Small intestine (tissue), 16 donors: ENCODE results near the gene LCE3D. TPM values are rescaled to one million over a fixed set of nuclear protein-coding genes. Genes with fewer than 3 reads are reported as not detected.

ENCODE experiments used
- DNase-seq, 2 donors: peaks; one replicate each; pipeline versions ENCODE4 v3.0.0 to v3.0.0-alpha.2; 2013
- FAIRE-seq: peaks from 2 replicates; lab custom pipeline; 2012; peaks lifted over from hg19 to GRCh38; lab: Jason Lieb, UNC
- H3K27ac ChIP-seq, 3 donors: one replicate each; pipeline ENCODE4 v1.5.1; 2013; ENCODE audit warnings: low read length in 2 of 3, mild to moderate bottlenecking in 2 of 3, control low read depth in 1 of 3, inconsistent platforms in 1 of 3, low read depth in 1 of 3, moderate library complexity in 1 of 3
- H3K27me3 ChIP-seq, 3 donors: one replicate each; pipeline ENCODE4 v1.6.1; 2013; ENCODE audit warnings: low read length in 3 of 3, inconsistent platforms in 1 of 3; ENCODE audit not compliant: control insufficient read depth in 3 of 3, insufficient read depth in 3 of 3
- H3K36me3 ChIP-seq, 3 donors: one replicate each; pipeline ENCODE4 v1.6.1; 2013; ENCODE audit warnings: low read length in 3 of 3, inconsistent platforms in 1 of 3, low read depth in 1 of 3, mild to moderate bottlenecking in 1 of 3, moderate library complexity in 1 of 3; ENCODE audit not compliant: control insufficient read depth in 3 of 3, insufficient read depth in 2 of 3
- H3K4me1 ChIP-seq, 3 donors: one replicate each; pipeline ENCODE4 v1.6.1; 2013; ENCODE audit warnings: low read length in 2 of 3, inconsistent platforms in 1 of 3, low read depth in 1 of 3, mild to moderate bottlenecking in 1 of 3, moderate library complexity in 1 of 3; ENCODE audit not compliant: control insufficient read depth in 3 of 3, insufficient read depth in 2 of 3
- H3K4me3 ChIP-seq, 3 donors: one replicate each; pipeline ENCODE4 v1.5.1; 2013; ENCODE audit warnings: low read length in 3 of 3, control low read depth in 1 of 3, inconsistent platforms in 1 of 3, low read depth in 1 of 3, mild to moderate bottlenecking in 1 of 3, moderate library complexity in 1 of 3
- H3K9me3 ChIP-seq, 2 donors: one replicate each; pipeline ENCODE4 v1.6.1; 2013; ENCODE audit warnings: low read depth in 1 of 2, low read length in 1 of 2; ENCODE audit not compliant: control insufficient read depth in 2 of 2, insufficient read depth in 1 of 2
- WGBS, 3 donors: extraction: QIAGEN DNeasy Blood & Tissue Kit; methylation state at CpG; one replicate each; pipeline ENCODE4 v1.1.7; 2013; 5-methylcytosine and 5-hydroxymethylcytosine counted together
- long read RNA-seq, 10 donors: transcript quantifications; one replicate each; lab custom pipeline, GENCODE V29; 2026
- polyA plus RNA-seq, 4 donors: library from polyadenylated mRNA; stranded (reverse) in 3 of 4; unstranded in 1 of 4; fragments of 200-250 nt in 3 of 4; fragments of 120-200 nt in 1 of 4; gene quantifications; one replicate each; pipeline versions ENCODE4 v1.2.1 to v1.2.3, GENCODE V29; 2013
- donor health status: healthy with polysubstance abuse.
- donor health status: control.
- donor health status: control.
- donor health status: Bipolar disorder and iron deficiency.
- donor health status: healthy.

The LCE3D gene, protein sequence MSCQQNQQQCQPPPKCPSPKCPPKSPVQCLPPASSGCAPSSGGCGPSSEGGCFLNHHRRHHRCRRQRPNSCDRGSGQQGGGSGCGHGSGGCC
- polyA plus RNA-seq, result under 1 TPM in 1 of 4 donors, not detected in 3; 0.24 TPM
- long read RNA-seq, donor 1, result 0 reads
- long read RNA-seq, donor 2, result 0 reads
- long read RNA-seq, donor 3, result 0 reads
- long read RNA-seq, donor 4, result 0 reads
- long read RNA-seq, donor 5, result 0 reads
- long read RNA-seq, donor 6, result 0 reads
- long read RNA-seq, donor 7, result 0 reads
- long read RNA-seq, donor 8, result 0 reads
- long read RNA-seq, donor 9, result 0 reads
- long read RNA-seq, donor 10, result 0 reads

DNA sequence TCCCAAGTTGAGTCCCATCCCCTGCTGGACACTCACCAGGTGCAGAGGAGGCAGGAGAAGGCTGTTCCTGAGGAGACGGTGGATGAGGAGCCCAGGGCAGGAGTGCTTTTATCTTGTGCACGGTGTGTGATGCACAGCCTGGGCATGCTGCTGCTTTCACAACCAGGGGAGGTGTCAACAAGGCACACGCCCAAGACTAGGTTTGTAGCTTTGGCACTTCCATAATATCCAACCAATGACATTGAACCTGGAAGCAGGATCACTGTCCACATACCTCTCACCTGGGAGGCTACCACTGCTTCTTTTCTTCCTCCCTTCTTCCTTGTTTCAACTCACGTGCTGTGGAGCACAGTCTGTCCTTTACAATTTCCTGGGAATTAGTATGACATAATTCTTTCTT is at the start of gene LCE3D:
Gene LCE3D (minus strand): TSS at position 84 of the 400 bp plus-strand sequence. CDS start 580 bp downstream, outside the sequence.
- H3K27ac ChIP-seq, result no peak within 1 kb of the TSS
- H3K36me3 ChIP-seq, result no peaks in the 10 kb centered on the region
- no peaks in the 10 kb centered on the region for H3K27me3 ChIP-seq
- no peak within 1 kb of the TSS for H3K4me3 ChIP-seq
- DNase-seq (no peak), FAIRE-seq (no peak)
- no peaks in the 10 kb centered on the region for H3K9me3 ChIP-seq
- no peaks in the 10 kb centered on the region for H3K4me1 ChIP-seq
- 60 to 73% (median 70%) methylated on average over 4 of the region's 4 CpGs for WGBS, 3 donors

DNA sequence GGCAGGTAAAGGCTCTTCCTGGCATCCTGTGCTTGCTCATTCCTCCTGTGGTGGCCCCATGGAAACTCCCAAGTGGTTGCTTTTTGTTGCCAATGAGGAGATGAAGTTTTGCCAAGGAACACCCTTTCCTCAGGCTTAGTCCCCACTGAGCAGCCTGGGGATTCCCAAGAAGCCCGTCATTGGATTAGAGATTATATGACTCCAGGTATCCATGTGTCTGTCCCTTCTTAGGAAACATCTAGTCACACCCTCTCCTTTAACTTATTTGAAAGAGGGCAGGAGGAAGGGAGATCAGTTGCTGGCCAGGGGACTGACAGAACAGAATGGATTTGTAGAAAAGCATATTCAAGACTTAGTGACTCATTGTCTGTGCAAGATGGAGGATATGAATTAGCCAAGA is 46.4 kb upstream of the LCE3D start:
- 69 to 84% (median 76%) methylated on average over 1 of the region's 1 CpG for WGBS, 3 donors
- no peak overlapping the region for H3K27ac ChIP-seq
- no peak overlapping the region for H3K4me3 ChIP-seq
- no peaks in the 10 kb centered on the region for H3K36me3 ChIP-seq
- FAIRE-seq, result no peak
- no peaks in the 10 kb centered on the region for H3K4me1 ChIP-seq
- peaks cover 0 to 4% (median 0%) of the 10 kb centered on the region in 3 donors for H3K27me3 ChIP-seq
- DNase-seq, result no peak
- H3K9me3 ChIP-seq, result peaks cover 0 to 8% of the 10 kb centered on the region in 2 donors

DNA sequence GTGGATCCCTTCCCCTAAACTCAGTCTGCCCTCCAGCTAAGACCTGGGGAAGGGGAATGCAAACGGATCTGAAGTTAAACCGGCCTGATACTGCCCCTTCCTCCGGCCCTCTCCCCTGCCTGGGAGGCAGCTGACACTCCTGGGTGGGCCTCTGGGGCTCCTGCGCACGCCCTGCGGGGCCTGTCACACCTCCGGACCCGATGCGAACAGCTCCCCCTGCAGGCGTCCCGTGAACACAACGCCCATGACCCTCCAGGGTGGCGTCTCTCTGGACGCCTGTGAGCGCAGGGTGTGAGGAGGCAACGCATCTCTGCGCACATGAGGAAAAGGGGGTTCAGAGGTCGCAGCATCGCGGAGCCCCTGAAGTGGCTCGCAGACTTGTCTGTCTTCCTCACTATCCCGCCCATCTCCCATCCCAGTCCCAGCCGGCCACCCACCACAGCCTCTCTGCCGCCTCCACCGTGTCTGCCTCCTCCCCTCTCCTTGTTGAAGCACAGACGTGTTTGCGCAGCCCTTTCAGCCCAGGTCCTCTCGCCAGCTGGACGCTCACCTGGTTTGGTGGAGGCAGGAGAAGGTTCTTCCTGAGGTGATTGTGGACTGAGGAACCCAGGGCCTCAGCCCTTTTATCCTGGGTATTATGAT is 43.0 kb upstream of the LCE3D start:
- FAIRE-seq (no peak), DNase-seq (peak in 1 of 2 donors; percentile 6)
- H3K4me3 ChIP-seq, result no peak overlapping the region
- H3K9me3 ChIP-seq, result peaks cover 0 to 13% of the 10 kb centered on the region in 2 donors
- no peaks in the 10 kb centered on the region for H3K36me3 ChIP-seq
- H3K27me3 ChIP-seq, result peaks cover 0 to 4% (median 0%) of the 10 kb centered on the region in 3 donors
- 21 to 30% (median 25%) methylated on average over 28 to 29 of the region's 29 CpGs for WGBS, 3 donors
- H3K4me1 ChIP-seq, result no peaks in the 10 kb centered on the region
- no peak overlapping the region for H3K27ac ChIP-seq

DNA sequence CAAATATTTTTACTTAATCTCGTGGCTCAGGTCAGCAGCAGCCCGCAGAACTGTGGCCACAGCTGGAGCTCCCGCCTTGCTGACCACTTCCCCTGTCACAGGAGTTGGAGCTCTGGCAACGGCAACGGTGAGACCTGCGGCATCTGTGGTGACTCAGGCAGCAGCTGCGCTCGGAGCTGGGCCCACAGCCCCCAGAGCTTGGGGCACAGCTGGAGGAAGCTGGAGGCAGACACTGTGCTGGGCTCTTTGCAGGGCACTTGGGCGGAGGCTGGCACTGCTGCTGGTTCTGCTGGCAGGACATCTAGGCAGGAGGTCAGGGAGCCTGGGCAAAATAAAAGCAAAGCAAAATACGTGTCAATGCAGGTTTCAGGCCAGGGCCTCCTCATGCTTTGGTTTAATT is 42.5 kb upstream of the LCE3D start, which contains the start of gene LCE3A:
Gene LCE3A (minus strand): TSS at position 301 of the 400 bp plus-strand sequence. CDS start 0 bp downstream, at position 301.
- H3K27me3 ChIP-seq, result peaks cover 0 to 4% (median 0%) of the 10 kb centered on the region in 3 donors
- no peak for FAIRE-seq
- no peak within 1 kb of the TSS for H3K4me3 ChIP-seq
- peaks cover 0 to 13% of the 10 kb centered on the region in 2 donors for H3K9me3 ChIP-seq
- 51 to 61% (median 54%) methylated on average over 10 of the region's 10 CpGs for WGBS, 3 donors
- DNase-seq, result no peak
- H3K4me1 ChIP-seq, result no peaks in the 10 kb centered on the region
- no peaks in the 10 kb centered on the region for H3K36me3 ChIP-seq
- no peak within 1 kb of the TSS for H3K27ac ChIP-seq

DNA sequence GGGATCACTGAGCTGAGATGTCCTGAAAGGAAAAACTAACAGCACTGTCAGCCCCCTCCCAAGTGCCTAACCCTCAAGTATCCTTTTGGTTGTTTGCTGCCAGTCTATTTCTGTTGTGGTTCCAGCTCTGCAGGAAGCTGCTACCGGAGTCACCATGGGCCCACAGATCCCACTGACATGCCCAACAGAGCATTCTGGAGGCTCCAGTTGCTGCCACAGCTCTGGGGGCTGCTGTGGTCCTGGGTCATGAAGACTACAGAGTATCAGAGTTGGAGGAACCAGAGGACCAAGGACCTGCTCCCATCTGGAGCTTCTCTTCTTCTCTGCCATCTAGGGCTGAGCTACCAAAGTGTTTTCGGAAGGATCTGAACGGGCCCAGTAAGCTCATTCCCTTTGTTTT is 41.7 kb upstream of the LCE3D start:
- H3K36me3 ChIP-seq, result no peaks in the 10 kb centered on the region
- WGBS, 3 donors, result 44 to 78% (median 60%) methylated on average over 3 of the region's 3 CpGs
- DNase-seq, result no peak
- no peak for FAIRE-seq
- peaks cover 0 to 13% of the 10 kb centered on the region in 2 donors for H3K9me3 ChIP-seq
- H3K27ac ChIP-seq, result no peak overlapping the region
- H3K27me3 ChIP-seq, result peaks cover 0 to 4% (median 0%) of the 10 kb centered on the region in 3 donors
- H3K4me3 ChIP-seq, result no peak overlapping the region
- H3K4me1 ChIP-seq, result no peaks in the 10 kb centered on the region

DNA sequence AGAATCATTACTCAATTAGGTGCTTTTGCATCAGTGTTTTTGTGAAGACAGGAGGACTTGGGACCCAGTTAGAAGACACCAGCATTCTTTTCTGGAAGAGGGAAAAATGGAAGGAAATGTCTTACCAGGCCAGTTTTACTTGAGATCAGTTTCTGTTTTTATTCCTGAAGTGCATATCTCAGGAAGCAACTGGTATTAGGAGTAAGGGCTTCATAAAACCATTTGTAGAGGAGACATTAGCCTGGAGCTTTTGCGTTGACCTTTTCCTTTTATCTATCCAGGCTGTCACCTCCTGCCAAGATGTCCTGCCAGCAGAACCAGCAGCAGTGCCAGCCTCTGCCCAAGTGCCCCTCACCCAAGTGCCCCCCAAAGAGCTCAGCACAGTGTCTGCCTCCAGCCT is 33.2 kb upstream of the LCE3D start, which contains the start of gene LCE3B:
Gene LCE3B (plus strand): TSS at position 301 of the 400 bp plus-strand sequence. CDS start 0 bp downstream, at position 301.
- no peak within 1 kb of the TSS for H3K4me3 ChIP-seq
- 94 to 96% methylated on average over 1 of the region's 1 CpG; no CpG with 5 or more reads in 1 of the 3 donors for WGBS, 3 donors
- peaks cover 0 to under 1% of the 10 kb centered on the region in 2 donors for H3K9me3 ChIP-seq
- no peaks in the 10 kb centered on the region for H3K27me3 ChIP-seq
- no peaks in the 10 kb centered on the region for H3K36me3 ChIP-seq
- no peak within 1 kb of the TSS for H3K27ac ChIP-seq
- no peak for FAIRE-seq
- no peak for DNase-seq
- no peaks in the 10 kb centered on the region for H3K4me1 ChIP-seq

DNA sequence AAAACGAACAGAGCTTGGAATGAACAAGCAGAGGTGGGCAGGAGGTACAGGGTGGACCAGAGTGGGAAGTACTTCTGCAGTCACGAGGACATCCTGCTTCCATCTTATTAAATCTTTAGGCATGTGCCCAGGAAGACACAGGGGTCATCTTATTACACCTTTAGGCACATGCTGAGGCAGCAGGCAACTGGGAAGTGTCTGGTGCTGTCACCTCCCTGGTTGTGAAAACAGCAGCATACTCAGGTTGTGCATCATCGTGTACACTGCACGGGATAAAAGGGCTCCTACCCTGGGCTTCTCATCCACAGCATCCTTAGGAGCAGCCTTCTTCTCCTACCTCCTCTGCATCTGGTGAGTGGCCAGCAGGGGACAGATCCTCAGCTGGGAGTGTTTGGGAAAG is 19.6 kb upstream of the LCE3D start, which contains the start of gene LCE3C:
Gene LCE3C (plus strand): TSS at position 301 of the 400 bp plus-strand sequence. CDS start 498 bp downstream, outside the sequence.
- Histone ChIP-seq H3K4me3 (no peak within 1 kb of the TSS), H3K27me3 (no peaks in the 10 kb centered on the region), H3K4me1 (no peaks in the 10 kb centered on the region), H3K36me3 (no peaks in the 10 kb centered on the region), H3K9me3 (peaks cover 0 to 4% of the 10 kb centered on the region in 2 donors), H3K27ac (no peak within 1 kb of the TSS)
- DNase-seq (no peak), FAIRE-seq (no peak)
- WGBS, 3 donors, result 68 to 70% methylated on average over 4 of the region's 4 CpGs; no CpG with 5 or more reads in 1 of the 3 donors

DNA sequence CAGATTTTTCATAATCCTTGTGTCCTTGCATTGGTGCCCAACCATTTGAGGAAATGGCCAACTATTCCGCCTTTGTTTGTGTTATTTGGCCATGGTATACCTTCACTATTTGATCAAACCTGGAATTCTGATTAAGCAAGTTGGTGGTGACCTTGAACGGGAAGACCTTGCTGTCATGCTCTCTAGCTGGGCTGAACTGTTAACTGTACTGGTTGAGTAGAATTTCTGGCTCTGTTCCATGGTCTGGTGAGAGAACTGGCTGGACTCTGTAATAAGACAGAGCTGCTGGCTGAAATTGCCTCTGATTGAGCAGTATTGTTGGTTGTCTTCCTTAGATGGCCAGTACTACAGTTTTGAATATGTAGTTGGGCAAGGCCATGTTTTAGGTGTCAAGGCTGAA is 16.7 kb upstream of the LCE3D start:
- H3K9me3 ChIP-seq, result peaks cover 0 to 4% of the 10 kb centered on the region in 2 donors
- DNase-seq, result no peak
- no peak for FAIRE-seq
- no peak overlapping the region for H3K4me3 ChIP-seq
- no peak overlapping the region for H3K27ac ChIP-seq
- no peaks in the 10 kb centered on the region for H3K4me1 ChIP-seq
- no peaks in the 10 kb centered on the region for H3K27me3 ChIP-seq
- WGBS, 3 donors, result 87 to 89% methylated on average over 2 of the region's 2 CpGs; no CpG with 5 or more reads in 1 of the 3 donors
- no peaks in the 10 kb centered on the region for H3K36me3 ChIP-seq
